ENCODE measurements around the gene CHST6.

Gene CHST6

DNA sequence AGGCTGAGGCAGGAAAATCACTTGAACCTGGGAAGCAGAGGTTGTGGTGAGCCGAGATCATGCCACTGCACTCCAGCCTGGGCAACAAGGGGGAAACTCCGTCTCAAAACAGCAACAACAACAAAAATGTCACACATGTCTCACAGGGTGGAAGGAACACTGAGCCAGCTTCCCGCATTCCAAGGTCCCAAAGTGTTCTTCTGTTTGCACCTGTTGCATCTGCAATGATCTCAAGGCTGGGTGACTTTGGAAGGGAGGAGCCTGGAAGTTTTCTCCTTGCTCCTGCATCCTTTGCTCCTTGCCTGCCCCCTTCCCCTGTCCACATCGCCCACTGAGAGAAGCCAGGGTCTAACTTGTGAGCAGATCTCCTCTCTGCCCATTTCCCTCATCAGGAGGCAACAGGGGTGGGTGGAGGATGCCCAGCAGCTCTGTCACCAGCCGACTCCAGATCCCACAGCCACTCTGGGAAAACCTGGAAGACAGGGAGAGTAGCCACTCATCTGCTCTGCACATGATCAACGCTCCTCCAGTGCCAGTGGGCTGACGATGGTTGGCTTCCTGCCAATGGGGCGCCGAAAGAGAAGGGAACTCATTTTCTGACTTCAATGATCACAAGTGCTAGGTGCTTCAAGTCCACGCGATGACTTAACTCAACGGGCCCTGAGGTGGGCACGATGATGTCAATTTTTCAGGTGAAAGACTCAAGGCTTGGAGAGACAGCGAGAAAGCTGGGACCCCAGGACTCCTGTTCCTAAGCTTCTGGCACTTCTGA is 12.6 kb downstream of the CHST6 start:
- peaks cover 2% of the 10 kb centered on the region for H3K27me3 ChIP-seq
- H3K27ac ChIP-seq, result no peak overlapping the region
- no peaks in the 10 kb centered on the region for H3K4me1 ChIP-seq (ENCODE audit: control insufficient read depth in 1 of 2, insufficient read depth in 1 of 2, low read depth in 1 of 2, low read length in 1 of 2)
- no peak overlapping the region for H3K4me3 ChIP-seq (ENCODE audit: low read depth in 1 of 2, low read length in 1 of 2)
- no peaks in the 10 kb centered on the region for H3K9me3 ChIP-seq
- TF ChIP-seq, protein P1, sequence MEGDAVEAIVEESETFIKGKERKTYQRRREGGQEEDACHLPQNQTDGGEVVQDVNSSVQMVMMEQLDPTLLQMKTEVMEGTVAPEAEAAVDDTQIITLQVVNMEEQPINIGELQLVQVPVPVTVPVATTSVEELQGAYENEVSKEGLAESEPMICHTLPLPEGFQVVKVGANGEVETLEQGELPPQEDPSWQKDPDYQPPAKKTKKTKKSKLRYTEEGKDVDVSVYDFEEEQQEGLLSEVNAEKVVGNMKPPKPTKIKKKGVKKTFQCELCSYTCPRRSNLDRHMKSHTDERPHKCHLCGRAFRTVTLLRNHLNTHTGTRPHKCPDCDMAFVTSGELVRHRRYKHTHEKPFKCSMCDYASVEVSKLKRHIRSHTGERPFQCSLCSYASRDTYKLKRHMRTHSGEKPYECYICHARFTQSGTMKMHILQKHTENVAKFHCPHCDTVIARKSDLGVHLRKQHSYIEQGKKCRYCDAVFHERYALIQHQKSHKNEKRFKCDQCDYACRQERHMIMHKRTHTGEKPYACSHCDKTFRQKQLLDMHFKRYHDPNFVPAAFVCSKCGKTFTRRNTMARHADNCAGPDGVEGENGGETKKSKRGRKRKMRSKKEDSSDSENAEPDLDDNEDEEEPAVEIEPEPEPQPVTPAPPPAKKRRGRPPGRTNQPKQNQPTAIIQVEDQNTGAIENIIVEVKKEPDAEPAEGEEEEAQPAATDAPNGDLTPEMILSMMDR (IDR thresholded peaks at IDR 0.05), result no peak
- H3K36me3 ChIP-seq, result no peaks in the 10 kb centered on the region

DNA sequence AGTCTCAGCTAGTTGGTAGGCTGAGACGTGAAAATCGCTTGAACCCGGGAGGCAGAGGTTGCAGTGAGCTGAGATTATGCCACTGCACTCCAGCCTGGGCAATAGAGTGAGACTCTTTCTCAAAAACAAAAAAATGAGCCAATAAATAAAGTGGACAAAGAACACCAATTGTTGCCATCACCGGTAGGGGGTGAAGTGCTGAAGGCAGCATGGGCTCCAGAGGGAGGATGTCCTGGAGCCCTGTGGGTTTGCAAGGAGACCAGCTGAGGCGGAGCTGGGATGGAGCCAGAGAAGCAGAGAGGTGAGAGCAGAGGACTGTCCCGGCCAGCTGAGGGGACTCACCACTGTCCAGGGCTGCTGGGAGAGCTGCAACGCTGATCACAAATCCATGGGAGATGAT is 13.8 kb downstream of the CHST6 start:
- no peaks in the 10 kb centered on the region for H3K36me3 ChIP-seq
- no peaks in the 10 kb centered on the region for H3K9me3 ChIP-seq
- H3K27me3 ChIP-seq, result peaks cover 7% of the 10 kb centered on the region
- TF ChIP-seq, protein P1 (IDR thresholded peaks at IDR 0.05), result no peak
- H3K4me3 ChIP-seq (ENCODE audit: low read depth in 1 of 2, low read length in 1 of 2), result no peak overlapping the region
- H3K27ac ChIP-seq, result no peak overlapping the region
- no peaks in the 10 kb centered on the region for H3K4me1 ChIP-seq (ENCODE audit: control insufficient read depth in 1 of 2, insufficient read depth in 1 of 2, low read depth in 1 of 2, low read length in 1 of 2)

DNA sequence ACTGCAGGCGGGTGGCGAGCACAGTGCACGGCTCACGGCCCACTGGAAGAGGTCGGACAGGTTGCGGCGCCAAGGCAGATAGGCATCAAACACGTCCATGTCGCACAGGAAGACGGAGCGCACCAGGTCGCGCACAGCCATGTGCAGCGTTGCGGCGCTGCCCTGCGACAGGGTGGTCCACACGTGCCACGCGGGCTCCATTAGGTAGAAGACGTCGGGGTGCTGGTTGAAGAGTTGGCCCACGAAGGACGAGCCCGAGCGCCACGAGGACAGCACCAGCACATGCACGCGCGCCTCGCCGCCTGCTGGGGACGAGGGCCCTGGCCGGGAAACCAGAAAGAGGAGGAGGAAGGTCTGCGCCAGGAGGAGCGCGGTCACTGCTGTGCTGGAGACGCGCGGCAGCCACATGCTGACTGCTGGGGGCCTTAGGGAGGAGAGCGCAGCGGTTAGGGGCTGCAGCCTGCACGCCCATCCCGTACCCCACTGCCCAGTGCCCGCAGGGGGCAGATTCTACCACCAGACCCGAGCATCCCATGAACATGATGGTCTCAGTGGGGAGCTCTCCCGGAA is 15.7 kb downstream of the CHST6 start:
- Histone ChIP-seq H3K27me3 (peaks cover 7% of the 10 kb centered on the region), H3K4me1 (ENCODE audit: control insufficient read depth in 1 of 2, insufficient read depth in 1 of 2, low read depth in 1 of 2, low read length in 1 of 2) (no peaks in the 10 kb centered on the region), H3K36me3 (no peaks in the 10 kb centered on the region), H3K4me3 (ENCODE audit: low read depth in 1 of 2, low read length in 1 of 2) (no peak overlapping the region), H3K27ac (no peak overlapping the region), H3K9me3 (no peaks in the 10 kb centered on the region)
- TF ChIP-seq, protein P1 (IDR thresholded peaks at IDR 0.05), result no peak

DNA sequence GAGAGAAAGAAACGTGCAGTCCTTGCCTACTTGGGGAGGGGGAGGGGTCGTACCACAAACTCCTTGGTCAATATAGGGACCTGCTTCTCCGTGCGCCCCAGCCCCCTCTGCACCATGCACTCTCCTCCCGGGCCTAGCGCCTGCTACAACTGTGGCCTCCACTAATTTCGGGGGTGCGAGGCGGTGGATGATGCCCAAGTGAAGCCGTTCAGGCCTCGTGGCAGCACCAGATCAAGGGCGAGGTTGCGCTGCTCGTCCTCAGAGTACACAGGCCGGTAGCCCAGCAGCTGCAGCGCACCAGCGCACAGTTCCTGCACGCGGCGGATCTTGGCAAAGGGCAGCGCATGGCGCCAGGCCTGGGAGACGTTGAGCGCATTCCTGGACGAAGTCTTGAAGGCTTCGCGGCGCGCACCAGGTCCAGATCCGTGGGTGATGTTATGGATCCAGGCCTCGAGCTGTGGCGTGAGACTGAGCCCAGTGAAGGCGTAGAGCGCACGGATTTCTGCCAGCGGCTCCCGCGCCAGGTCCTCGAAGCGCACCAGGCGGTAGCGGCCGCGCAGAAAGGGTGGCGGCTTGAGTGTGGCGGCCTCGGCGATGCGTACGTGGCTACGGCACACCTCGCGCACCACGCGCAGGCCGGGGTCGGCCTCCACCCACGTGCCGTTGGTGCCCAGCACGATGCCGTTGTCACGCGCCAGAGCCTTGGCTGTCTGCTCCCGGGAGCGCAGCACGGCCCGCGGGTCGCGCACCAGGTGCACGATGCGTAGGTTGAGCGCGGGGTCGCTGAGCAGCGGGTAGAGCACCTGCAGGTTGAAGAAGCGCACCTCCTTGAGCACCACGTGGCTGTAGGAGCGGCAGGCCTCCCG is 16.5 kb downstream of the CHST6 start:
- H3K27ac ChIP-seq, result no peak overlapping the region
- TF ChIP-seq, protein P1 (IDR thresholded peaks at IDR 0.05), result no peak
- no peaks in the 10 kb centered on the region for H3K9me3 ChIP-seq
- H3K27me3 ChIP-seq, result peaks cover 7% of the 10 kb centered on the region
- H3K4me3 ChIP-seq (ENCODE audit: low read depth in 1 of 2, low read length in 1 of 2), result no peak overlapping the region
- H3K4me1 ChIP-seq (ENCODE audit: control insufficient read depth in 1 of 2, insufficient read depth in 1 of 2, low read depth in 1 of 2, low read length in 1 of 2), result no peaks in the 10 kb centered on the region
- no peaks in the 10 kb centered on the region for H3K36me3 ChIP-seq

DNA sequence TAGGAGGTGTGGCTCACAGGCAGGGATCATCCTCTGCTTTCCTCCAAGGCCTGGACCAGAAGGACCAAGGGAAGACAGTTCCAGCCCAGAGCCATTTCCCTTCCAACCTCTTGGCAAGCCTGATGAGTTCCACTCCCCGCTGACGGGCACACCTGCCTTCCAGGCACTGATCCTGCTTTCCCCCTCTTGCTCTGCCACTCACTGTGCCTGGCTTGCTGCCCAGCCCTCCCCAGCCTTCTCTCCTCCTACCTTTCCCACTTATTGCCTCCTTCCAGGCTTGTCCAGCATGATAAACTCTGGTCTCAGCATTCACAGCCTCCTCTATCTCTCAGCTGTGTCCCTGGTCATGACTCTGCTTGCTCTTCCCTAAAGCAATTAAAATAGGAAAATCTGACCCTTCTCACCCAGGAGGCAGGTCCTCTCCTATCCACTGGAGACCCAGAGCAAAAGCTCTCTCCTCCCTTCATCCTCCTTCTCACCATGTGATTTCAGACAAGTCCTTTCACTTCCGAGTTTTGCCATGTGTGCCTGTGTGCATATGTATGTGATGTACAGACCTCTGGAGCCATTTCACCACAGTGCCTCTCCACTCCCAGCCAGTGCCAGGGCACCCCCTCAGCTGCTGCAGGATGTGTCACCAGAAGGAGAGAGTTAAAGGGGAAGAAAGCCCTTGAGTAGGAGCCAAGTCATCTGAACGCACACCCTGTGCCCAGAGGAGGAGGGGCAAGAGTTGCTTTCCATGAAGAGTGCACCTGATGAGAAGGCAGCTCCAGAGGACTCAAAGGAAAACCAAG is 17.4 kb downstream of the CHST6 start:
- Histone ChIP-seq H3K4me1 (ENCODE audit: control insufficient read depth in 1 of 2, insufficient read depth in 1 of 2, low read depth in 1 of 2, low read length in 1 of 2) (no peaks in the 10 kb centered on the region), H3K36me3 (no peaks in the 10 kb centered on the region), H3K27ac (no peak overlapping the region), H3K27me3 (peaks cover 7% of the 10 kb centered on the region), H3K4me3 (ENCODE audit: low read depth in 1 of 2, low read length in 1 of 2) (no peak overlapping the region), H3K9me3 (no peaks in the 10 kb centered on the region)
- TF ChIP-seq, protein P1 (IDR thresholded peaks at IDR 0.05), result no peak
